ENCODE results near the gene CCDC47.
A peak's percentile ranks its signal among the peaks of the same experiment; 100 is the strongest.

Gene CCDC47

GRCh38 chr17:63698381-63698885 lies 75.0 kb downstream of the CCDC47 start:
- peaks cover 58% of the 10 kb centered on the region for H3K4me1 ChIP-seq (ENCODE audit: low read length)
- peaks cover 29% of the 10 kb centered on the region for H3K79me2 ChIP-seq (ENCODE audit: low read length)
- peaks cover 10% of the 10 kb centered on the region; the same call in 1 of the 2 replicates for H4K20me1 ChIP-seq (ENCODE audit: insufficient read depth, low read length)
- H3K36me3 ChIP-seq (replicated peaks; ENCODE audit: low read depth, low read length): peaks cover 43% of the 10 kb centered on the region
- no peak overlapping the region for H2AFZ ChIP-seq (ENCODE audit: low read depth, low read length)
- H3K4me2 ChIP-seq (ENCODE audit: low read length): peak overlapping the region; percentile 99
- peak overlapping the region; percentile 97 for H3K4me3 ChIP-seq (ENCODE audit: low read length)
- H3K9me3 ChIP-seq (ENCODE audit: insufficient read depth, low read length): peaks cover 8% of the 10 kb centered on the region; the same call in 1 of the 2 replicates
- peak overlapping the region; percentile 91 for H3K27ac ChIP-seq (ENCODE audit: low read length)
- no peak for TF ChIP-seq EZH2phosphoT487 (IDR thresholded peaks at IDR 0.05; ENCODE audit: low read depth)
- TF ChIP-seq CTCF (IDR thresholded peaks at IDR 0.05; ENCODE audit: low read depth, low read length): no peak
- H3K9ac ChIP-seq (ENCODE audit: low read length): peak overlapping the region; percentile 99
- H3K27me3 ChIP-seq (ENCODE audit: low read depth, low read length): no peaks in the 10 kb centered on the region

DNA sequence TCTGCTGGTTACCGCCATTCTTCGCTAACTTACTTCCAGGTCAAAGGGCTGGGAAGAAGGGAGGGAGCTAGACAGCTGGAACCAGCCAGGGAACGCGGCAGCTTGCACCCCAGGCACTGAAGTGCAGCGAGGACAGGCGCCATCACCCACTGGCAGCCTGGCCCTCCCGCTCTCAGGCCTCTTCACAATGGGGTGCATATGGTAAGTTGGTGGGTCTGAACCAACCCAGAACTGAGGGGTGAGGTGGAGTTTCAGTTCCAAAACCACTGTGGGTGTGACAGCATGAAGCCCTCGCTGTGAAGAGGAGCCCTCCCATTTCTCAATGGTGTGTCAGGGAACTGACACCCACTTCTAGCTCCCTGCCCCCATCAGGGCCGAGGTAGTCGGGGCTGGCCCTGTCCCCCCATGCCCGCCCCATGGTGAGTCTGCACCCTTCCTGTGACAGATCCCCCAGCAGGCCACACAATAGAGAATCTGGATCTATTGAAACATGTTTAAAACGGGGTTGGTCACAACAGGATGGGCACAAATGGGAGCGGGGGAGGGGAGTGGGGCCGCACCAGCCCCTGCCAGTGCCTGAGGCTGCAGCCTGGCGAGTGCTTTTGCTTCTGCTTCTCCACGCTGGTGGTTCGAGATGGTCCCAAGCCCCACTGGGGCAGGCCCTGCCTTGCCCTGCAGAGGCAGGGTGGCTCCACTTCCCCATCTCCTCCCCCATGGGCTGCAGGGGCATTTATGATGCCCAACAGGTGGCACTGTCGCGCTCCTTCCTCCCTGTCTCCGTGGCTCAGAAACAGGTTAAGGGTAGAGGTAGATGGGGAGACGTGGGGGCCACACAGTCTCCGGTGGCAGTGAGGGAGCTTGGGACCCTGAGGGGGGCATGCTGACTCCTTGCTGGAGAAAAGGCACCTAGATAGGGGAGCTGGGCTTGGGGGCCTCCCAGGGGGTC lies 75.8 kb downstream of the CCDC47 start:
- peak overlapping the region; percentile 97 for H3K4me3 ChIP-seq (ENCODE audit: low read length)
- H3K4me1 ChIP-seq (ENCODE audit: low read length): peaks cover 58% of the 10 kb centered on the region
- H4K20me1 ChIP-seq (ENCODE audit: insufficient read depth, low read length): peaks cover 10% of the 10 kb centered on the region; the same call in 1 of the 2 replicates
- peaks cover 38% of the 10 kb centered on the region for H3K36me3 ChIP-seq (replicated peaks; ENCODE audit: low read depth, low read length)
- H3K79me2 ChIP-seq (ENCODE audit: low read length): peaks cover 29% of the 10 kb centered on the region
- H3K27me3 ChIP-seq (ENCODE audit: low read depth, low read length): no peaks in the 10 kb centered on the region
- H2AFZ ChIP-seq (ENCODE audit: low read depth, low read length): no peak overlapping the region
- H3K4me2 ChIP-seq (ENCODE audit: low read length): peak overlapping the region; percentile 99
- H3K27ac ChIP-seq (ENCODE audit: low read length): peak overlapping the region; percentile 91
- peak overlapping the region; percentile 99 for H3K9ac ChIP-seq (ENCODE audit: low read length)
- peaks cover 8% of the 10 kb centered on the region; the same call in 1 of the 2 replicates for H3K9me3 ChIP-seq (ENCODE audit: insufficient read depth, low read length)
- TF ChIP-seq EZH2phosphoT487 (IDR thresholded peaks at IDR 0.05; ENCODE audit: low read depth): no peak
- TF ChIP-seq CTCF (IDR thresholded peaks at IDR 0.05; ENCODE audit: low read depth, low read length): peak; percentile 77

- Histone ChIP-seq H3K27me3 (ENCODE audit: low read depth, low read length) (no peaks in the 10 kb centered on the region), H3K9ac (ENCODE audit: low read length) (peak overlapping the region; percentile 99), H3K4me2 (ENCODE audit: low read length) (peak overlapping the region; percentile 99)
Observed at GRCh38 chr17:63696381-63696961, 76.9 kb downstream of the CCDC47 start.

More at GRCh38 chr17:63696381-63696961, 76.9 kb downstream of the CCDC47 start:
- peaks cover 8% of the 10 kb centered on the region; the same call in 1 of the 2 replicates for H3K9me3 ChIP-seq (ENCODE audit: insufficient read depth, low read length)
- peak overlapping the region; percentile 91 for H3K27ac ChIP-seq (ENCODE audit: low read length)
- peaks cover 48% of the 10 kb centered on the region for H3K4me1 ChIP-seq (ENCODE audit: low read length)
- H2AFZ ChIP-seq (ENCODE audit: low read depth, low read length): no peak overlapping the region
- peaks cover 36% of the 10 kb centered on the region for H3K36me3 ChIP-seq (replicated peaks; ENCODE audit: low read depth, low read length)
- TF ChIP-seq EZH2phosphoT487 (IDR thresholded peaks at IDR 0.05; ENCODE audit: low read depth): no peak
- peak; percentile 40 for TF ChIP-seq CTCF (IDR thresholded peaks at IDR 0.05; ENCODE audit: low read depth, low read length)
- H3K79me2 ChIP-seq (ENCODE audit: low read length): peaks cover 29% of the 10 kb centered on the region
- peak overlapping the region; percentile 97; the same call in 1 of the 2 replicates for H3K4me3 ChIP-seq (ENCODE audit: low read length)
- H4K20me1 ChIP-seq (ENCODE audit: insufficient read depth, low read length): peaks cover 10% of the 10 kb centered on the region; the same call in 1 of the 2 replicates
